Measurements from ENCODE around the gene PEF1.
A peak's percentile ranks its signal among the peaks of the same experiment; 100 is the strongest.

PEF1 gene, protein sequence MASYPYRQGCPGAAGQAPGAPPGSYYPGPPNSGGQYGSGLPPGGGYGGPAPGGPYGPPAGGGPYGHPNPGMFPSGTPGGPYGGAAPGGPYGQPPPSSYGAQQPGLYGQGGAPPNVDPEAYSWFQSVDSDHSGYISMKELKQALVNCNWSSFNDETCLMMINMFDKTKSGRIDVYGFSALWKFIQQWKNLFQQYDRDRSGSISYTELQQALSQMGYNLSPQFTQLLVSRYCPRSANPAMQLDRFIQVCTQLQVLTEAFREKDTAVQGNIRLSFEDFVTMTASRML

DNA sequence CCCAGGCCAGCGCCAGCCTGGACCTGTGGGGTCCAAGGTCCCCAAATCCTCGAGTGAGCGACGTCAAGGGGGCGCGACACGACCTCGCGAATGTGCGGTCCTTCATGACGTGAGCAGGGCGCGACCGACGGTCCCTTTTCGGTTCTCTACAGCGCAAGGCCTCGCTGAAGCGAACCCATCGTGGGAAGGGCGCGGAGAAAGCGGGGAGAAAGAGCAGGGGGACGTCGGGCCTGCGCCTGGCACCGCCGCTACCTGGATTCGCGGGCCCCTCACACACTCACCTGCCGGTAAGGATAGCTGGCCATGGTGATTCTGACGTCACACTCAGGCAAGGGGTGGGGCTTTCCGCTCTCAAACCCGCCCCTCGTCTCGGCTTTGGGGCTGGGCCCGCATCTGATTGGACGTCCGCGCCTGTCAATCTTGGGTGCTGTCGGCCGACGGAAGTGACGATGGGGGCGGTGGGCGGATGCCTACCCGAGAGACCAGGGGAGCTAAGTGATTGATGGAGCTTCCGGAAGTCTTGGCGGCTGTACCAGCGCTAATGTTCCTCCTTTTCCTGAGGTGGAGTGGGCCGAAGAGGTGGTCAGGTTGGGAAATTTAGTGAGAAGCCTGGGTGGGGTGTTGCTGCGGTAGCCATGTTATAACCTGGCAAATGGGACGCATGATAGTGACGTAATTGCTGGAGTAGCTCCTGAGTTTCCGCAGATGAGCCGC, at the start of gene PEF1:
PEF1 (minus strand) TSS at position 317 of the 714 bp plus-strand sequence; CDS start at position 305, 12 bp downstream.
- peak; percentile 99 for DNase-seq

DNA sequence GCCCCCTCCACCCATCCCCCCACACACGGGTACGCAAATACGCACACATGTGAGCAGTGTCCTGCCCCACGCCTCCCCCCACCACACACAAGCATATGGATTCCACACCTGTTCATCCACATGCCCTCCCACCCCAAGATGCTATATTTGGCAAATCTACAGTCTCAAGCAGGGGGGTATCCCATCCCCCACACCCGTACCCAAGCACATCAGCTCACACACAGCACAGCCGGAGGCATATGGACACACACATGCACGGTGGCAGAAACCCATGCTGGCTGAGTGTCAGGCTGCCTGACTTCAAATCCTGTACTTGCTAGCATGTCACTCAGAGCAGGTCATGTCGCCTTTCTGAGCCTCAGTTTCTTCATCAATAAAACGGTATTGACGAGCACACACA, 48.6 kb upstream of the PEF1 start:
- peak; percentile 86 for DNase-seq

DNA sequence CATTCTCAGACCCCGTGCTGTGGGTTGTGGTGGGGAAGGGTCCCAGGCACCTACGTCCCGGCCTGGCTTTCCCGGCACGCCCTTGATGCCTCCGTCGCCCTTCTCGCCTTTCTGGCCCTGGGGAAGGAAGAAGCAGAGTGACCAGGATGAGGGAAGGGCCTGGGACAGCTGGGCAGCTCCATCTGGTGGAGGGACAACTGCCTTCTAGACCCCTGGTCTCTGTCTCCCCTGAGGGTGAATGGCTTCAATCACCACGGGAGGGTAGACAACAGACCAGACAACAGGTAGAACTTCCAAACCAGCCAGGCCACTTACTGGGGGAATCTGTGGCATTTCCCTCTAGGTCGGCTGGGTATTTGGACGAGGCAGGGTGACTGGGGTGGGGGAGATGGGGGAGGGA, 47.3 kb upstream of the PEF1 start:
- DNase-seq, result no peak

DNA sequence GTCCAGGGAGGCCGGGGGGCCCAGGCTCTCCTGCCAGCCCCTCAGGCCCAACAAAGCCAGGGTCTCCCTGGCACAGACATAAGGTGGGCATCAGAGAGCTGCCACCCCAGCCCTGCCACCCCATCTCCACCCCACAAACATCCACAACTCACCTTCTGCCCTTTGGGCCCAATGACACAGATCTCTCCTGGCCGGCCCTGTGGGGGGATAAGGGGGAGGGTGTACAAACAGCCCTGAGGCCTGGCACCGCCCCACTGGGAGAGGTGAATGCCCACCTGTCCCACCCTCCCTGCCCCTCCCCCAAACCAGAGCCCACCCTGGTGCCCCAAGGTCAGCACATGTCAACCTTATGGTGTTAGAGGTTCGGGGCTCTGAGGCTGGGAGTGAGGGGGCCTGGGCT, 46.8 kb upstream of the PEF1 start:
- no peak for DNase-seq

DNA sequence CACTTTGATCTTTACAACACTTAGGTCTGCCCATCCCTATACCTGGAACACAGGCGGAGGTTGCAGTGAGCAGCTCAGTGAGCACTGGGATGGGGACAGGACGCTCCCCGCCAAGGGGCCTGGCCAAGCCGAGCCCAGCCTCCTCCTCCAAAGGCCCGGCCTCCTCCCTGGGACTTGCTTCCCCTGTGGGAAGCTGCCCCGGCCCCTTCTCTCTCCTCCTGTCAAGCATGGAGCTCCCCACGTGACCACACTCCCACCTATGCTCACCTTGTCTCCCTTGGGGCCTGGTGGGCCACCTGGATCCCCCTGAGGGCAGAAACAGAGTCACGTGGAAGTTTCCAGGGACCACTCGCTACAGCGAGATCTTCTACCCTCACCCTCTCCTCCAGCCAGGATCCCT, 46.2 kb upstream of the PEF1 start:
- DNase-seq, result no peak

DNA sequence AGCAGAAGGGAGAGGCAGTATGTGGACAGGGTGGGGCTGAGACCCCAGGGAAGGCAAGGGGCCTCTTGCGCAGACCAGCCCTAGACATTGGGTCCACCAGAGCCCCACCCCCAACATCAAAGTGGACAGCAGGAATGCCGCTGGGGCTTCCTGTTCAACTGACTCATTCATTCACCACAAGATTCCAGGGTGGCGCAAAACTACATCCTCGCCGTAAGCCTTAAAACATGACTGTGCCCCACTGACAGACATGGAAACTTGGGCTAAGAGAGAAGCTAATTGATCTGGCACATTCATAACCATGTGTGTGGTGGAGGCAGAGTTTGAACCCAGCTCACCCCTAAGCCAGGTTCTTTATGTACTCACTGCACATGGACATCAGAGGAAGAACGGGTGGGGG, 45.2 kb upstream of the PEF1 start:
- no peak for DNase-seq

DNA sequence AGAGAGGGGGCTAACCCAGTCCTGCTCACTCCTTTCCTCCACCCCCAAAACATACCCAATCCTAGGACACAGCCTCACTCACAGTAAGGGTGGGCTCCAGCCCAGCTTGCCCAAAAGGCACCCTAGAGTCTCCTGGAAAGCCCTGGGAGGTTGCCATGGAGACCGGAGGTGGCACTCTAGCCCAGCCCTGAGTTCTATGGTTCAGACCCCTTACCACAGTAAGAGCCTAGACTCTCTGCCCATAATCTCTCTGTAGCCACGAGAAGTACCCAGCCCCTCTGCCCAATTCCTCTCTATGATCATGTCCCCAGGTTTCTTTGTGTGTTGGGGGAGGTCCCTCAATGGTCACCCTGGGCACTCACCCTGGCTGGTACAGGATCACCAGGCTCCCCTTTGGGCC, 44.7 kb upstream of the PEF1 start:
- DNase-seq, result no peak

DNA sequence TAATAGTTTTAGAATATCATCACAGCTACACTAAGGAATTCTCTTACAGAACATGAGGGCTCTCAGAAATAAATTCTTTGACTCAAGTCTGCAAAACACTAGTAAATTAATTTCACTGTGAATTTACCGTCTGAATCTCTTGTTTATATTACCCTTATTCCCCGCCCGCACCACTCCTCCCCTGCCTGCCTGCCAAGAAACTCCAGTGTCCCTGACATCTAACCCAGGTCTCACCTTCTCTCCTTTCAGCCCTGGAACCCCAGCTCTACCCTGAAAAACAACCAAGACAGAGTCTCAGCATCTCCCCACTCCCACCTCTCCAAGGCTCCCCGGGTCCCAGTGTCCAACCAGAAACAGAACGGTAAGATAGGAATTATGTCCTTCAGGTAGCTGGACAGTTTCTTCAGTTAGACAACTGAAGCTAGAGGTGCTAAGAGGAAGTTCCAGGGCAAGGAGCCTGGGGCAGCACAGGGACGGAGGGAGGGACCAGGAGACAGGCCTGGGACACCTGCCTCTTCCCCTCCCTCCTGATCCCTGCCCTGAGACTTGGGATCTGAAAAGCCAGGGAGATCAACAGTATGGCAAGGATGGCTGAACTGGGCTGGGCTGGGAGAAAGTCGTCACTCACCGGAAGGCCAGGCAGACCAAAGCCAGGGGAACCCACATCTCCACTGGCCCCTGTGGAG, 43.7 kb upstream of the PEF1 start:
- DNase-seq, result no peak

DNA sequence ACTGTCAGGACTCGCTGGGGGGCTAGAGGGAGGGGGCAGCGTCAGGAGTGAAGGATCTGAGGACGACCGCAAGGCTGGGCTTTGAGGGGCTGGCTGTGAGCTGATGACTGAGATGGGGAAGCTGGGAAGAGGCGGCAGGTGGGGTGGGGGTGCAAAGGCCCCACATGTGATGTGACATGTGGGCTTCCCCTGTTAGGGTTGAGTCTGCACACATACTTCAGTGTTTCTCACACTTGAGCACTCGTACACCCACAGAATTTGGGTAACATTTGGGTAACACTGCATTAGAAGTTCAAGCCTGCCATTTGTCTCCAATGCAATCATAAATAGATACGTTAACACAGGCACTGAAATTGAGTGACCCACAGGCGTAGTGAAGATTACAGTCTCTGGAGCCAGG, 42.9 kb upstream of the PEF1 start:
- DNase-seq, result no peak

DNA sequence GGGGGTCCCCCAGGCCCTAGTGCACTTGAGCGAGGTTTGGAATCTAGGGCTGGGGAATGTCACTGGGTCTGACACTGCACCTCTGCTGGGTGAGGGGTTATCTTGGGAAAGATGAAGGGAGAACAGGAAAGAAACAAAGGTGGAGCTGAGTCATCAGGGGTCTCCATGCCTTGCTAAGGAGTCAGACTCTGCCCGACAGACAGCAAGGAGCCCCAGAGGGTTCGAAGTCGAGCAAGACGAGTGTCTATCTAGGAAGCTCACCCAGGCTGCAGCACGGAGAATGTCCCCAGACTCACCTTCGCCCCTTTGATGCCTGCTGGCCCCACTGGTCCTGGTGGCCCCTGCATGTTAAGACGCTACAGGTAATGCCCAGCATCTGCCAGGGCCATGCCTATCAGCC, 41.1 kb upstream of the PEF1 start:
- DNase-seq, result no peak

DNA sequence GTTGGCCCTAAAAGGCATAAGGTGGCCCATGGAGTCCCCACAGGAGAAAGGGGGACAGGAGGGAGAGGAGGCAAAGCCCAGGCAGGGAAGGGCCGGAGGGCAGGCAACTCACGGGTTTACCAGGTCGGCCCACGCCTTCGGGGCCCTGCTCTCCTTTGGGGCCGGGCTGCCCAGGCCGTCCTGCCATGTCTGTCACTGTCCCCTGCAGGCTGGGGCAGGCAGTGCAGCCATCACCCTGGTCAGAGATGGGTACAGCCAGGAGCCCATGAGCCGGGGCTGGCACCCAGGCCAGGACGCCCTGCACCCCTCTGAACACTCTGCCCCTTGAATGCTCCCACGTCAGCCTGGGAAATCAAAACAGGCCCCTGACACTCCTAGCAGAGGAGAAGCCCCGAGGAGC, 39.3 kb upstream of the PEF1 start:
- no peak for DNase-seq

DNA sequence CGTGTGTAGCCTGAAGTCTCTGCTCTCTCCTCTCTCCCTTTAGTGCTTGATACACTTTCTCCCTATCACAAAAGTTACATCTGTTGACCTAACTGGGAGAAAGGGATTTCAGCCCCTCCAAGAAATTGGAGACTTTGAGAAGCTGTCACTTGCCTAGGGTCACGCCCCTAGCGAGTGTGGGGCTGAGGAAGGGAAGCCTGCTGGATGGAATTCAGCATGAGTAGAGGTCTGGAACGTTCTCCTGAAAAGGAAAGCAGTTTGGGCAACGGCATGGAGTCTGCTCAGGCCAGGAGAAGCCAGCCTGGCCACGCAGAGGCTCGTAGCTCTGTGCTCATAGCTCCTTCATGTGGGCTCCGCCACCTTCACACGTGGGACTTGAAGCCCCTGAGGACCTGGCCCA, 36.7 kb upstream of the PEF1 start:
- no peak for DNase-seq

DNA sequence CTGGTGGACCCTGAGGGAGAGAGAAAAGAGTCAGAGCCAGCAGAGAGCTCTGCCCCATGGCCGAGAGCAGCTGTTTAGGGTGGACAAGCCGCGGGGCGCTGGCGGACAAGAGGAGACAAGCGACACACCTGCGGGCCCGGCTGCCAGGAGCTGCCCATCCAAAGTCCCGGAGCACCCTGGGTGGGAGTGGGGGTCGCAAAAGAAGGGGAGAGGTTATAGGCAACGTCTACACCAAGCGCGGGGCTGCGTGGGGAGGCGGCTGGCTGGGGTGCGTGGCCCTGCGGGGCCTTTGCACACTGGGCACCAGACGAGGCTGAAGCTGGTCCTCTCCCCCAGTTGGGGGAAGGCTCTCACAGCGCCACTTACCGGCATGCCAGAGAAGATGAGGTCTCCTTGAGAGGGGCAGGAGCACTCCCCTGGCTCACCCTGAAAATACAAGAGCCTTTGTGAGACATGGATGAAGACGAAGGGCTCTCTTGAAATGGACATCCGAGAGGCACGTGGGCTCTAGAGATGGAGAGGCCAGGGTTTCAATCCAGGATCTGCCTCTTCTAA, 35.1 kb upstream of the PEF1 start:
- no peak for DNase-seq

DNA sequence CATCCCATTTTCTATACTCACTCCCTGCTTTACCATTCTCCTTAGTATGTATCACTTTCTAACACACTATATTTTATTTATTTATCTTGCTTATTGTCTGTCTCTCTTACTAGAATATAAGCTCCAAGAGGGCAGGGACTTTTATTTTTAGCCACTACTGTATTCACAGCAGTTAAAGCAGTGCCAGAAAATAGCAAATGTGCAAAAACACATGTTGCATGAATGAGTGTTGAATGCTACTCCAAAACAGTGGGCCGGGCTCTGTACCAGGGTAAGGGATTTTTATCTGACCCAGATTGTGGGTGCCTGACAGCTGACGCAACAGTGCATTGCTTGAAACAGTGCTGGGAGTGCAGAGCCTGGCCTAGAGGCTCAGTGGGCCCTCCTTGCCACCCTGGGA, 34.4 kb upstream of the PEF1 start:
- DNase-seq, result no peak

DNA sequence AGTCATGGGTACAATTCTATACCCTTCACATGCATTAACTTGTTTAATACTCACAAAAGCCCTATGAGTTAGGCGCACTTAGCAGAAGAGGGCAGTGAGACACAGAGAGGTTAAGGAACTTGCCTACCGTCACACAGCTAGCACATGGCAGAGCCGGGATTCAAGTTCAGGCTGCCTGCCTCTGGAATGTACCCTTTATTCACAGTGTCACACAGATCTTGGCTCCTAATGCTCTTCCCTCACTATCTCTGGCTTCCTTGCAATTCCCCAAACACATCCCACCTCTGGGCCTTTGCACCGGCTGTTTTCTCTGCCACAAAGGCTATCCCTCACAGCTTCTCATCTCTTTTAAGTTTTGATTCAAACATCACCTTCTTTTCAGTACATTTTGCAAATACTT, 34.0 kb upstream of the PEF1 start:
- no peak for DNase-seq

DNA sequence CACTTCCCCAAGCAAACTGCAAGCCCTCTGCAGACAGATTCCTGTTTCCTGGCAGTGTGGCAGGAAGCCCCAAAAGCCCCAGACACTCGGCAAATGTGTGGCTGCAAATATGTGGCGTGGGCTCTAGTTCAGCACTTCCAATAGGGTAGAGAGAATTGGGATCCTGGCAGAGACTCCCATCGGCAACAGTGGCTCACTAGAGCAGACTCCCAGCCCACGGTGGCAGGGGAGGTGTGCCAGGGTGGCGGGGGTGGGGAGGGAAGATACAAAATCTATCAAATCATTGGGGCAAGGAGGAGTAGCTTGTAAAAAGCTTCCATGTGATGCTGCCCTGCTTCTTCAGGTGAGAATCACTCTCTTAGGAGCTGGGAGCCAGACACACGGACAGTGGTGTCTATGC, 33.3 kb upstream of the PEF1 start:
- no peak for DNase-seq

DNA sequence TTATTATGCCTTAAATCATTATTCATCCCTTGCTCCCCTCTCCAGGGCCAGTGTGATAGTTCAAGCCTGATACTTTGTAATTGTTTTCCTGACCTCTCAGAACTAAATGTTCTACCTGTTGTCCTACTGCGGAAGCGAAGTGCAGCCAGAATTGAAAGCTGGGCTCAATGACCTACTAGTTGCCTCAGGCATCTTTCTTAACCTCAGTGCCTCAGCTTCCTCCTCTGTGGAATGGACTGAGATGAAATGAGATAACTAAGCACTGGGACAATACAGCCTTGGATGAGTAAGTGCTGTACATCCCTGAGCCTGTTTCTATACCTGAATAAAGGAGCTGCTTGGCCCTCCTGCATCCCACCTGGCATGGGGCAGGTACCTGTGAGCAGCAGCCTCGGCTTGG, 32.7 kb upstream of the PEF1 start:
- DNase-seq, result no peak

DNA sequence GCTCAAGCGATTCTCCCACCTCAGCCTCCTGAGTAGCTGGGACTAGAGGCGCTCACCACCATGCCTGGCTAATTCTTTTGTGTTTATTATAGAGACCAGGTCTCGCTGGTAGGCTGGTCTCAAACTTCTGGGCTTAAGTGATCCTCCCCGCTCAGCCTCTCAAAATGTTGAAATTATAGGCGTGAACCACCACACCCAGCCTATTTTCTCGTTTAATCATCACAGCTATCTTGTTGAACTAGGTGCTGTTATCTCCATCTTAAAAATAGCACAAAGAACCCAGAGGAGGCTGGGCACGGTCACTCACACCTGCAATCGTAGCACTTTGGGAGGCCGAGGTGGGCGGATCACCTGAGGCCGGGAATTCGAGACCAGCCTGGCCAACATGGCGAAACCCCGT, 31.1 kb upstream of the PEF1 start:
- no peak for DNase-seq

DNA sequence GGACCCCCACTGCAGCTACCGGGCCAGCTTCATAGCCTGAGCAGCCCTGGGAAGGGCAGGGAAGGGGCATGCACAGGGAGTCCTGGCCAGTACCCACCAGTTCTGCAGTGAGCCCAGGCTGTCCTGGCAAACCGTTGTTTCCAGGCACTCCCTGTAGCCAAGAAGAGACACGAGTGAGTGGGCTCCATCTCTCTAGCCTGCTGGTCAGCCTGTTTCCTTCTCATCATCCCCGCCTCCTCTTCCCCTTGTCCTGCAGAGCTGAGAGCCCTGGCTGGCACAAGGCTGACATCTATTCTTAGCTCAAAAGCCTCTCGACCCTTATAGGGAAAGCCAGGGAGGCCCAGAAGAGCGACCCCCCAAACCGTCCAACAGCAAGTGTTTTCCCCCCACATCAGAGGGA, 30.5 kb upstream of the PEF1 start:
- DNase-seq, result no peak

DNA sequence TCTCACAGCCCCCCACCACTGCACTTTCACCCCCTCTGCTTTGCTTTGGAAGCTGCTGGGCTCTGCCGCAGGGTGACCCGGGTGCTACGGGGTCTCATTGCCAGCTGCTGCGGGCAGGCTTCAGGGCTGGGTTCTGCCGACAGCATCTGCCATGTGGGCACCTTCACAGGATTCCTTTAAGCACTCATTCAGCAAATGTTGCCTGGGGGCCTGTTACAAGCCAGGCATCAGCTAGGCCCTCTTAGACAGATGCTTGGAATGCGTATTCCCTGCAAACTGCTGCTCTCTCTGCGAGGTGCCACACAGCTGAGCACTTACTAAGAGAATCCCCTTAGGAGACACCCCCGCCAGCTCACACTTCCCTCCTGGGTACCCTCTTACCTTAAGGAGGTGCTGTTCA, 29.9 kb upstream of the PEF1 start:
- peak; percentile 91 for DNase-seq

DNA sequence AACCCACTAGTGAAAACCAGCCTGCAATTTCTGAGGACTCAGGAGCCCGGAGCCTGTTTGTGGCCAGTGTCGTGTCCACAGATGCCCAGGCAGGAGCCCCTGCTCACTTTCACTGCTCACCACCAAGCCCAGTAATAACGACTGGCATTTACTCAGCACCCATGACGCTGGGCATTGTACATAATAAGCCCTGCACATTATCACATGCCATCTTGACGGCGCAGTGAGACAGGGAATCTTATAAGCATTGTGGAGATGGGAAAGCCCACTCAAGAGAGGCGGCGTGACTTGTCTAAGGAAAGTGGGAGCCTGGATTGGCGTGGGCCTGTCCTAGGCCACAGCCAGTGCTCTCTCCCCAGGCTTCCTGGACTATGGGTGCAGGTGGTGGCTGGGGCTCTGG, 28.8 kb upstream of the PEF1 start:
- no peak for DNase-seq

DNA sequence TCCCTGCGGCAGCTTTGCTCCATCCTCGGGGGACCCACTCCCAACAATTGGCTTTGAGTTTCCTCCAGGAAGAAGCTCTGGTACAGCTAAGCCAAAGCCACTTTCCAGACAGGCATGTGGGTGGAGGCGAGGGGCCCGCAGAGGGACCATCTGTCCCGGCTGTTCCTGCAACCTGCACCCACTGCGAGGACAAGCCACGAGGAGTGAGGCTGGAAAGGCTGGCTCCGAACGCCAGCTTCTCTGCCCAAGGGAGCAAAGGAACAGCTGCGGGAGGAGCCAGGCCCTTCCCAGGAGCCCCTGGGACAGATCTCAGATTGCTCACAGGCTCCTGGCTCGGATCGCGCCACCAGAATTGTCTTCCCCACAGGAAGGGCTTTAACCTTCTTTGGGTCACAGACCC, 28.3 kb upstream of the PEF1 start:
- DNase-seq, result peak; percentile 97

DNA sequence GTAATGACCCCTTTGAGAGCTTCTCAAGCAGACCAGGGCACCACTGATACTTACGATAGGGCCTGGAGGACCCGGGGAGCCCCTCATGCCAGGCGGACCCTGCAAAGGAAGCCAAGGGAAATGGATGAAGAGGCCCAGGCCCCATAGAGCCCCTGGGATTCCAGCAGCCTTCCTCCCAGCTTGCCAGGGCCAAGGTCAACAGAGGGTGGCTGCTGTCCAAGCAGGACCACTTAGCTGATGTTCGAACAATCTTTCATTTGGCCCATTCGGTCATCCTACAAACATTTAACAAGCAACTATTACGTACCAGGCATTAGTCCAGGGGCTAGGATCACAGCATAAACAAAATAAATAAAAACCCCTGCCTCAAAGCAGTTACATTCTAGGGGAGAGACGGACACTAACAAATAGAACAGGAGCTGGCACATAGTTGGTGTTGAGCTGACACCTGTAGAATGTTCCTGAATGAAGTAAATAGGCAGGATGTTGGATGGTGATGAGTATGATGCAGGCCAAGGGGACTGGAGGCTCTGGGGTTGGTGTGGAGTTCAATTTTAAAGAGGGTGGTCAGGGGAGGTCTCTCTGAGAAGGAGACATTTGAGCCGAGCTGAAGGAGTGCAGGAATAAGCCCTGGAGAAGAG, 27.0 kb upstream of the PEF1 start:
- DNase-seq, result no peak

DNA sequence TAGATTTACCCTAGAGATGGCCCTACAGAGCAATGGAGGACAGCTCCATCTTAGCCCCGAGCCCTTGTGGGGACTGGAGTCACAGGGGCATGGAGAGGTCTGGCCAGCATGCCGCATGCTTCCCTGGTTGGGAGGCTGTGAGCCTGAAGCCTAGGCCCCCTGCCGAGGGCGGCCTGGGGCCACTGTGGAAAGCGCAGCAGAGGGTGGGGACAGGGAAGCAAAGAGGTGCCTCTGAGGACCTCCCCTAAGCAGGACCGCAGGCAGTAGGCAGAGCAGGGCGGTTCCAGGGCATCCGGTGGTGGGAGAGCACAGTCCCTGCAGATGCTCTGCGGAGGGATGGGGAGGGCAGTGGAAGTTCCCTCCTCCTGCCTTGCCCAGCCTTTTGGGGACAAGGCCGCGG, 26.5 kb upstream of the PEF1 start:
- no peak for DNase-seq

Data from NCI-H2171 (cell line).